Type B pancreatic cell (in vitro differentiated cells): ENCODE data around the gene ANKRA2. TPM values are rescaled to one million over a fixed set of nuclear protein-coding genes. Genes with fewer than 3 reads are reported as not detected.

Source experiments
- DNase-seq: peaks from one replicate; pipeline ENCODE4 v3.0.0; 2021; ENCODE audit warnings: mixed read lengths; ENCODE audit not compliant: unreplicated experiment; ENCODE audit errors: extremely low spot score
- H3K27ac Mint-ChIP-seq: 2 replicates; pipeline ENCODE4 v1.8.0; 2021; ENCODE audit warnings: mild to moderate bottlenecking, mixed read lengths
- H3K27me3 Mint-ChIP-seq: 2 replicates; pipeline ENCODE4 v1.8.0; 2021; ENCODE audit warnings: mixed read lengths
- H3K36me3 Mint-ChIP-seq: 2 replicates; pipeline ENCODE4 v1.8.0; 2021; ENCODE audit warnings: mixed read lengths
- H3K4me1 Mint-ChIP-seq: one replicate; pipeline ENCODE4 v1.8.0; 2021; ENCODE audit warnings: mixed read lengths; ENCODE audit not compliant: unreplicated experiment
- H3K4me3 Mint-ChIP-seq: 2 replicates; pipeline ENCODE4 v1.8.0; 2021; ENCODE audit warnings: mild to moderate bottlenecking, mixed read lengths
- H3K9me3 Mint-ChIP-seq: 2 replicates; pipeline ENCODE4 v1.8.0; 2021; ENCODE audit warnings: mixed read lengths
- total RNA-seq: library from RNA; stranded (reverse); gene quantifications from 2 replicates; pipeline ENCODE4 v1.2.1, GENCODE V29; 2021; ENCODE audit warnings: low replicate concordance
- TF ChIP-seq, protein P1 (sequence below): fragments of 200-600 bp; sonication (generic); conservative IDR thresholded peaks from 2 replicates; pipeline ENCODE4 v1.5.0; 2021; ENCODE audit warnings: antibody characterized with exemption, mild to moderate bottlenecking

Gene ANKRA2
- total RNA-seq, 1 donor from 2014 or later, result 23.2 TPM

DNA sequence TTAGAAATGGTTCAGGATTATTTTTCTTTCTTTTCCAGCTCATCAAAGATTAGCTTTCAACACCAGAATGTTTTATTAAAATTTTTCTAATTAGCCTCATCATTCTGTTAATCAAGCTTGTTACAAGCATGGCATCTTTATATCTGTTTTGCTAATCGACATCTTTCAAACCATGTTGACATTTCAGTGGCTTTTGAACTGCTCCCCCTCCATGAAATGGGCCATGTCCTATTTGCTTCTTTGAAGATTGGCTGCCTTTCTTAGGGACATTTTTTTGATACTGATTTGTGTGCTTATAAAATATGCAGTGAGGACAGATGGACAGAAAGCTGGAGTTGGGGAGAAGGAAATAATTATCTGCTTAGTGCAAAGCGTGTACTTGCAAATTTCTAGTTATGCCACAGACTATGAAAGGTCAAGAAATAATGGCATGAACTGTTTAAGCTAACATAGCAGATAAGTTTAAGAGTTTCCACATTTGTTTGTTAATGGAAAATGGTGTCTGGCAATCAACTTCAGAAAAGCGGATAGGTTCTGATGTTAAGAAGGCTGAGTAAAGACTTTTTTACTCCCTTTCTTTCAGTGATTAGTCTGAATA is 39.7 kb downstream of the ANKRA2 start:
- TF ChIP-seq, protein P1, sequence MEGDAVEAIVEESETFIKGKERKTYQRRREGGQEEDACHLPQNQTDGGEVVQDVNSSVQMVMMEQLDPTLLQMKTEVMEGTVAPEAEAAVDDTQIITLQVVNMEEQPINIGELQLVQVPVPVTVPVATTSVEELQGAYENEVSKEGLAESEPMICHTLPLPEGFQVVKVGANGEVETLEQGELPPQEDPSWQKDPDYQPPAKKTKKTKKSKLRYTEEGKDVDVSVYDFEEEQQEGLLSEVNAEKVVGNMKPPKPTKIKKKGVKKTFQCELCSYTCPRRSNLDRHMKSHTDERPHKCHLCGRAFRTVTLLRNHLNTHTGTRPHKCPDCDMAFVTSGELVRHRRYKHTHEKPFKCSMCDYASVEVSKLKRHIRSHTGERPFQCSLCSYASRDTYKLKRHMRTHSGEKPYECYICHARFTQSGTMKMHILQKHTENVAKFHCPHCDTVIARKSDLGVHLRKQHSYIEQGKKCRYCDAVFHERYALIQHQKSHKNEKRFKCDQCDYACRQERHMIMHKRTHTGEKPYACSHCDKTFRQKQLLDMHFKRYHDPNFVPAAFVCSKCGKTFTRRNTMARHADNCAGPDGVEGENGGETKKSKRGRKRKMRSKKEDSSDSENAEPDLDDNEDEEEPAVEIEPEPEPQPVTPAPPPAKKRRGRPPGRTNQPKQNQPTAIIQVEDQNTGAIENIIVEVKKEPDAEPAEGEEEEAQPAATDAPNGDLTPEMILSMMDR, result no peak
- DNase-seq, result no peak
- Mint-ChIP-seq H3K4me1 (no peaks in the 10 kb centered on the region), H3K36me3 (no peaks in the 10 kb centered on the region), H3K27me3 (no peaks in the 10 kb centered on the region), H3K27ac (no peak overlapping the region), H3K9me3 (peaks cover 5% of the 10 kb centered on the region), H3K4me3 (no peak overlapping the region)

- DNase-seq, result no peak
- Mint-ChIP-seq H3K9me3 (peaks cover 5% of the 10 kb centered on the region), H3K27ac (no peak overlapping the region), H3K4me3 (no peak overlapping the region), H3K36me3 (no peaks in the 10 kb centered on the region), H3K4me1 (peaks cover 8% of the 10 kb centered on the region), H3K27me3 (no peaks in the 10 kb centered on the region)
- TF ChIP-seq, protein P1, result no peak
Measured at GRCh38 chr5:73523861-73524260, 41.6 kb downstream of the ANKRA2 start.

GRCh38 chr5:73522989-73523388 is 42.5 kb downstream of the ANKRA2 start:
- Mint-ChIP-seq H3K36me3 (no peaks in the 10 kb centered on the region), H3K4me1 (peaks cover 8% of the 10 kb centered on the region), H3K27me3 (no peaks in the 10 kb centered on the region), H3K4me3 (no peak overlapping the region), H3K27ac (peak overlapping the region; percentile 54), H3K9me3 (peaks cover 5% of the 10 kb centered on the region)
- TF ChIP-seq, protein P1, result no peak
- DNase-seq, result no peak

DNA sequence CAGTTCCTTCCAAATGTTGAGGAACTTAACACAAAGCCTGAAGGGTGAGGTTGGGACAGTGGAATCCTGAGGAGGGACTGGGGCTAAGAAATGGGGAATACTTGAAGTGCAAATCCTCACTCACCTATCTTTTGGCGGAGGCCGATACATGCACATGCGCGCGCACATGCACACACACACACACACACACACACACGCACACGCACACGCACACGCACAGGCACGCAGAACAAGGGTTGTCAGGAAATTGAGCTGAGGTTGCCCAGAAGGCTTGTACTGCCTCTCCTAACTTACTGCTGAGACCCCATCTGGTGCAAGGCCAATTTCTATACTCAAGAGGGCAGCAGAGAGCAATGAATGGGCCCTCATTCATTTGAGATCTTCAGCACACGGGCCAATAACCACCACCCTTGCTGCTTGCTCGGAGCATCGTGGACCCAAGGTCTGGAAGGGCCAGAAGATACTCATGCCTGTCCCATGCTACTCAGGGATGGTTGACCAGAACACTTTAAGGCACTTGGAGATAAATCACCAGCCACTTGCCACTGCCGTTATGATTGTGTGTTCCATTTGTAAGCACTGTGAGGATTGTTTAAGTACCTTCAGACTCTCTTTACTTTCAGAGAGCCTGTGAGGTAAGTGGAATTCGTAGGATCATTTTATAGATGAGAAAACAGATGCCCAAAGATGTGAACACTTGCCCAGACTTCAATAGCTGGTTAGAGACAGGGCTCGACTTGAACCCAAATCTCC is 45.7 kb downstream of the ANKRA2 start:
- Mint-ChIP-seq H3K36me3 (no peaks in the 10 kb centered on the region), H3K4me3 (peak overlapping the region; percentile 57), H3K27me3 (no peaks in the 10 kb centered on the region), H3K4me1 (peaks cover 8% of the 10 kb centered on the region), H3K9me3 (peaks cover 5% of the 10 kb centered on the region), H3K27ac (peak overlapping the region; percentile 21)
- TF ChIP-seq, protein P1, result peak; percentile 74
- no peak for DNase-seq

GRCh38 chr5:73515232-73515631 is 50.2 kb downstream of the ANKRA2 start:
- Mint-ChIP-seq H3K4me1 (peaks cover 8% of the 10 kb centered on the region), H3K36me3 (no peaks in the 10 kb centered on the region), H3K9me3 (no peaks in the 10 kb centered on the region), H3K27me3 (no peaks in the 10 kb centered on the region), H3K27ac (no peak overlapping the region), H3K4me3 (no peak overlapping the region)
- DNase-seq, result no peak
- TF ChIP-seq, protein P1, result no peak
